K562 (cell line): Measurements from ENCODE around the gene PFN3. TPM values are rescaled to one million over a fixed set of nuclear protein-coding genes. Genes with fewer than 3 reads are reported as not detected.

Source experiments
- CEBPB ChIP-seq: fragments of 450-650 bp; IDR thresholded peaks from 2 replicates; pipeline ENCODE4 v1.6.1; 2016; ENCODE audit warnings: missing genetic modification characterization, missing compliant biosample characterization
- EP300 ChIP-seq: IDR thresholded peaks from 2 replicates; pipeline ENCODE4 v1.6.1; 2012; ENCODE audit warnings: low read length, improper control_type of control experiment
- HDAC8 ChIP-seq: fragments of 450-650 bp; IDR thresholded peaks from 2 replicates; pipeline ENCODE4 v1.6.1; 2016; ENCODE audit warnings: mild to moderate bottlenecking, missing genetic modification characterization, moderate library complexity, missing compliant biosample characterization
- SAFB2 ChIP-seq: fragments of 200-400 bp; formaldehyde crosslinking; IDR thresholded peaks from 2 replicates; pipeline ENCODE4 v1.6.1; 2018; ENCODE audit warnings: borderline replicate concordance, low read length, low read depth, moderate library complexity; ENCODE audit not compliant: severe bottlenecking
- WHSC1 ChIP-seq: IDR thresholded peaks from one replicate; pipeline ENCODE4 v1.6.1; 2012; ENCODE audit warnings: low read length, control low read depth, inconsistent platforms
- ZNF79 ChIP-seq: fragments of 250-450 bp; sonication (Bioruptor Pico); IDR thresholded peaks from 2 replicates; pipeline ENCODE4 v1.4.0; 2020; ENCODE audit warnings: low read depth, mild to moderate bottlenecking, moderate library complexity
- ZSCAN32 ChIP-seq: fragments of 450-650 bp; formaldehyde crosslinking; IDR thresholded peaks from 2 replicates; pipeline ENCODE4 v1.4.0; 2020; ENCODE audit warnings: mild to moderate bottlenecking, moderate library complexity
- polyA plus RNA-seq, 8 experiments: library from polyadenylated mRNA; depleted of rRNA in 4 of 8; stranded (reverse) in 5 of 8; unstranded in 3 of 8; fragments of >200 nt; fragmentation: Nextera tagmentation in 2 of 8; fragmentation: Illumina TruSeq in 1 of 8; extraction: Ambion mirVana in 2 of 8; extraction: Trizol in 1 of 8; gene quantifications; 2 replicates each; pipeline versions ENCODE4 v1.2.1 to v1.2.3, GENCODE V29; 2011 to 2014; ENCODE audit warnings: inconsistent platforms in 1 of 8, missing spikeins in 1 of 8
- total RNA-seq, 7 experiments: library from RNA; depleted of rRNA in 6 of 7; stranded (reverse); fragments of >200 nt in 6 of 7; fragmentation: Illumina TruSeq in 2 of 7; extraction: Trizol in 2 of 7; gene quantifications; 2 replicates each; pipeline versions ENCODE4 v1.2.1 to v1.2.3, GENCODE V29; 2011 to 2021; ENCODE audit warnings: low replicate concordance in 1 of 7
- TF ChIP-seq, protein P1 (sequence below), 2 experiments: IDR thresholded peaks; 2 replicates each; pipeline ENCODE4 v1.6.1; 2012; ENCODE audit warnings: improper control_type of control experiment in 2 of 2, low read depth in 2 of 2, low read length in 2 of 2, borderline replicate concordance in 1 of 2
- TF ChIP-seq, protein P2 (sequence below), 2 experiments: fragments of 450-650 bp; formaldehyde crosslinking in 1 of 2; IDR thresholded peaks; 2 replicates each; pipeline versions ENCODE4 v1.4.0 to v1.6.1; 2014 to 2020; ENCODE audit warnings: mild to moderate bottlenecking in 2 of 2, borderline replicate concordance in 1 of 2, low read depth in 1 of 2
- TF ChIP-seq, protein P3 (sequence below): fragments of 250-450 bp; sonication (Bioruptor Pico); IDR thresholded peaks from 2 replicates; pipeline ENCODE4 v1.8.0; 2022; ENCODE audit warnings: moderate library complexity, mild to moderate bottlenecking, inconsistent platforms
- TF ChIP-seq, protein P4 (sequence below): fragments of 450-650 bp; IDR thresholded peaks from 2 replicates; pipeline ENCODE4 v1.6.1; 2017; ENCODE audit warnings: antibody characterized with exemption

Gene PFN3
- total and polyA plus RNA-seq, 9 of the 15 experiments (the other 6 are each of a cell fraction or from before 2014, with no cell fraction given): not detected

DNA sequence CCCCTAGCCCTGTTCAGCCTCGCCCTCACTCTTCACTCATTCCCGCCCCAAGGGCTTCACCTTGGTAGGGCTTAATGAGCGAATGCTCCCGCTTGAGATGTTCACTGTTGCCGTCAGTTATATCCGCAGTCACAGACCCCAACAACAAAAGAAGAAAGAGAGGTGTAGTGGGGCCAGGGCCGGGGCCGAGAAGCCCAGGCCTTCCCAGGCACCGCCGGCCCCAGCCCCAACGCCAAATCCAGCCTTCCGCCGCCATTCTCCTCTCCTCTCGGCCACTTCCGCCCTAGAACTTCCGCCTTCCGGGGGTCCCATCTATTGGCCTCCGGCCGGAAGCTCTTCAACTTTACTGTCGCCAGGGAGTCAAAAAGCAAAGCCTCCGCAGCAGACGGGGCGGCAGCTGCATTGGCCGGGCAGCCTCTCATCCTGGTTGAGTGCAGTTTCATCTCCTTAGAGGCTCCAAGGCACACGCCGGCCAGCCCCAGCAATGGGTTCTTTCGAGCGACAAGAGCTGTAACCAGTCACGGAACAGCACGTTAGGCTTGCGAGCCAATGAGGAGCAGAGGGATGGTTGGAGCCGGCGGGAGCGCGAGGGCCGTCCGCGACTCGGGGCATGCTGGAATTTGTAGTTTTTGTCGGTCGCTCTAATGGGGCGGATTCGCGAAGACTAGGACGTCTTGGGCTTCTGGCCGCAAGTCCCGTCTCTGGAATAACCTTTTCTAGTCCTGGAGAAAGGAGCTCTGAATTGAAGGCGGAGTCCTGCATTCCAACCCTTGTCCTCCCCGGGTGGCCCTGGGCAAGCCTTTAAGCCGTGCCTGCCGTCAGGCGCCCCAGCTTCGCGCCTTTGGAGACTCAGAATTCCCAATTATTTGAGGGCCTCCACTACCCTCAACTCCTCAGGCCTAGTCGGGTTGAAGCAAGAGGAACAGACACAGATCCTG lies 48.8 kb downstream of the PFN3 start, which contains the start of gene LMAN2 (continued):
- TF ChIP-seq, protein P1, sequence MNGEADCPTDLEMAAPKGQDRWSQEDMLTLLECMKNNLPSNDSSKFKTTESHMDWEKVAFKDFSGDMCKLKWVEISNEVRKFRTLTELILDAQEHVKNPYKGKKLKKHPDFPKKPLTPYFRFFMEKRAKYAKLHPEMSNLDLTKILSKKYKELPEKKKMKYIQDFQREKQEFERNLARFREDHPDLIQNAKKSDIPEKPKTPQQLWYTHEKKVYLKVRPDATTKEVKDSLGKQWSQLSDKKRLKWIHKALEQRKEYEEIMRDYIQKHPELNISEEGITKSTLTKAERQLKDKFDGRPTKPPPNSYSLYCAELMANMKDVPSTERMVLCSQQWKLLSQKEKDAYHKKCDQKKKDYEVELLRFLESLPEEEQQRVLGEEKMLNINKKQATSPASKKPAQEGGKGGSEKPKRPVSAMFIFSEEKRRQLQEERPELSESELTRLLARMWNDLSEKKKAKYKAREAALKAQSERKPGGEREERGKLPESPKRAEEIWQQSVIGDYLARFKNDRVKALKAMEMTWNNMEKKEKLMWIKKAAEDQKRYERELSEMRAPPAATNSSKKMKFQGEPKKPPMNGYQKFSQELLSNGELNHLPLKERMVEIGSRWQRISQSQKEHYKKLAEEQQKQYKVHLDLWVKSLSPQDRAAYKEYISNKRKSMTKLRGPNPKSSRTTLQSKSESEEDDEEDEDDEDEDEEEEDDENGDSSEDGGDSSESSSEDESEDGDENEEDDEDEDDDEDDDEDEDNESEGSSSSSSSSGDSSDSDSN (IDR thresholded peaks at IDR 0.05; ENCODE audit: borderline replicate concordance in 1 of 2, low read depth in 2 of 2, low read length in 2 of 2): peak; percentile 45 to 68; a peak in 2 of 4 replicates
- TF ChIP-seq, protein P2, sequence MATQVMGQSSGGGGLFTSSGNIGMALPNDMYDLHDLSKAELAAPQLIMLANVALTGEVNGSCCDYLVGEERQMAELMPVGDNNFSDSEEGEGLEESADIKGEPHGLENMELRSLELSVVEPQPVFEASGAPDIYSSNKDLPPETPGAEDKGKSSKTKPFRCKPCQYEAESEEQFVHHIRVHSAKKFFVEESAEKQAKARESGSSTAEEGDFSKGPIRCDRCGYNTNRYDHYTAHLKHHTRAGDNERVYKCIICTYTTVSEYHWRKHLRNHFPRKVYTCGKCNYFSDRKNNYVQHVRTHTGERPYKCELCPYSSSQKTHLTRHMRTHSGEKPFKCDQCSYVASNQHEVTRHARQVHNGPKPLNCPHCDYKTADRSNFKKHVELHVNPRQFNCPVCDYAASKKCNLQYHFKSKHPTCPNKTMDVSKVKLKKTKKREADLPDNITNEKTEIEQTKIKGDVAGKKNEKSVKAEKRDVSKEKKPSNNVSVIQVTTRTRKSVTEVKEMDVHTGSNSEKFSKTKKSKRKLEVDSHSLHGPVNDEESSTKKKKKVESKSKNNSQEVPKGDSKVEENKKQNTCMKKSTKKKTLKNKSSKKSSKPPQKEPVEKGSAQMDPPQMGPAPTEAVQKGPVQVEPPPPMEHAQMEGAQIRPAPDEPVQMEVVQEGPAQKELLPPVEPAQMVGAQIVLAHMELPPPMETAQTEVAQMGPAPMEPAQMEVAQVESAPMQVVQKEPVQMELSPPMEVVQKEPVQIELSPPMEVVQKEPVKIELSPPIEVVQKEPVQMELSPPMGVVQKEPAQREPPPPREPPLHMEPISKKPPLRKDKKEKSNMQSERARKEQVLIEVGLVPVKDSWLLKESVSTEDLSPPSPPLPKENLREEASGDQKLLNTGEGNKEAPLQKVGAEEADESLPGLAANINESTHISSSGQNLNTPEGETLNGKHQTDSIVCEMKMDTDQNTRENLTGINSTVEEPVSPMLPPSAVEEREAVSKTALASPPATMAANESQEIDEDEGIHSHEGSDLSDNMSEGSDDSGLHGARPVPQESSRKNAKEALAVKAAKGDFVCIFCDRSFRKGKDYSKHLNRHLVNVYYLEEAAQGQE (IDR thresholded peaks at IDR 0.05; ENCODE audit: borderline replicate concordance): no peak
- TF ChIP-seq, protein P2 (CRISPR knock-in tag; IDR thresholded peaks at IDR 0.05; ENCODE audit: low read depth): no peak
- TF ChIP-seq, protein P3, sequence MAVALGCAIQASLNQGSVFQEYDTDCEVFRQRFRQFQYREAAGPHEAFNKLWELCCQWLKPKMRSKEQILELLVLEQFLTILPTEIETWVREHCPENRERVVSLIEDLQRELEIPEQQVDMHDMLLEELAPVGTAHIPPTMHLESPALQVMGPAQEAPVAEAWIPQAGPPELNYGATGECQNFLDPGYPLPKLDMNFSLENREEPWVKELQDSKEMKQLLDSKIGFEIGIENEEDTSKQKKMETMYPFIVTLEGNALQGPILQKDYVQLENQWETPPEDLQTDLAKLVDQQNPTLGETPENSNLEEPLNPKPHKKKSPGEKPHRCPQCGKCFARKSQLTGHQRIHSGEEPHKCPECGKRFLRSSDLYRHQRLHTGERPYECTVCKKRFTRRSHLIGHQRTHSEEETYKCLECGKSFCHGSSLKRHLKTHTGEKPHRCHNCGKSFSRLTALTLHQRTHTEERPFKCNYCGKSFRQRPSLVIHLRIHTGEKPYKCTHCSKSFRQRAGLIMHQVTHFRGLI: no peak
- TF ChIP-seq ZNF79 (CRISPR knock-in tag) (no peak), ZSCAN32 (CRISPR knock-in tag) (peak; percentile 52; the same call in 1 of the 2 replicates), EP300 (peak; percentile 11; the same call in 1 of the 2 replicates), HDAC8 (no peak), SAFB2 (no peak), CEBPB (no peak), WHSC1 (no peak)
- TF ChIP-seq, protein P4, sequence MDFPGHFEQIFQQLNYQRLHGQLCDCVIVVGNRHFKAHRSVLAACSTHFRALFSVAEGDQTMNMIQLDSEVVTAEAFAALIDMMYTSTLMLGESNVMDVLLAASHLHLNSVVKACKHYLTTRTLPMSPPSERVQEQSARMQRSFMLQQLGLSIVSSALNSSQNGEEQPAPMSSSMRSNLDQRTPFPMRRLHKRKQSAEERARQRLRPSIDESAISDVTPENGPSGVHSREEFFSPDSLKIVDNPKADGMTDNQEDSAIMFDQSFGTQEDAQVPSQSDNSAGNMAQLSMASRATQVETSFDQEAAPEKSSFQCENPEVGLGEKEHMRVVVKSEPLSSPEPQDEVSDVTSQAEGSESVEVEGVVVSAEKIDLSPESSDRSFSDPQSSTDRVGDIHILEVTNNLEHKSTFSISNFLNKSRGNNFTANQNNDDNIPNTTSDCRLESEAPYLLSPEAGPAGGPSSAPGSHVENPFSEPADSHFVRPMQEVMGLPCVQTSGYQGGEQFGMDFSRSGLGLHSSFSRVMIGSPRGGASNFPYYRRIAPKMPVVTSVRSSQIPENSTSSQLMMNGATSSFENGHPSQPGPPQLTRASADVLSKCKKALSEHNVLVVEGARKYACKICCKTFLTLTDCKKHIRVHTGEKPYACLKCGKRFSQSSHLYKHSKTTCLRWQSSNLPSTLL: no peak
